ENCODE measurements around the gene ELAVL4. TPM values are rescaled to one million over a fixed set of nuclear protein-coding genes. Genes with fewer than 3 reads are reported as not detected.

Gene ELAVL4
- total RNA-seq, 1 donor from 2014 or later: 0.43 TPM

- no peak for DNase-seq (ENCODE audit: low spot score)
These were observed 143.0 kb downstream of the ELAVL4 start for GRCh38 chr1:50251702-50252101.

- no peak for DNase-seq (ENCODE audit: low spot score)
These were observed 143.5 kb downstream of the ELAVL4 start for GRCh38 chr1:50252196-50252595.

Other genes starting within 250 kb of the ELAVL4 start
- 0.52 TPM for gene AGBL4, start 85.0 kb upstream of the ELAVL4 start, total RNA-seq

Data from mucosa of gallbladder (tissue), 1 donor.